HepG2 (cell line): Measurements from ENCODE around the gene TEAD3. TPM values are rescaled to one million over a fixed set of nuclear protein-coding genes. Genes with fewer than 3 reads are reported as not detected.

Experiments used
- ATAC-seq: fragments of 200-7000 bp; cut with Tn5 transposase; 3 replicates; pipeline ENCODE4 v1.9.1; 2020; ENCODE audit warnings: mild to moderate bottlenecking, moderate library complexity
- BruUV-seq: library from RNA; stranded (reverse); fragments of 400-500 nt; replicated peaks from 2 replicates; lab custom pipeline; 2021; lab: Mats Ljungman, UMichigan
- CTCF ChIA-PET: fragments of 300-600 bp; formaldehyde crosslinking; extraction: SDS; loops from one replicate; lab custom pipeline; 2021; ENCODE audit warnings: low total read pairs, inconsistent platforms, low intra/inter-chr PET ratio; lab: Yijun Ruan, JAX
- POLR2A ChIA-PET: fragments of 350-600 bp; sonication (Branson Sonifier 250); formaldehyde crosslinking; loops from one replicate; lab custom pipeline; 2020; ENCODE audit warnings: antibody characterized with exemption, inconsistent platforms; lab: Yijun Ruan, JAX
- DNase-seq: peaks from one replicate; pipeline ENCODE4 v3.0.0-alpha.2; 2015; ENCODE audit warnings: low spot score
- FAIRE-seq: peaks from 3 replicates; lab custom pipeline; 2011; peaks lifted over from hg19 to GRCh38; lab: Jason Lieb, UNC
- H2AFZ ChIP-seq: one replicate; pipeline ENCODE4 v1.6.1; 2011; ENCODE audit warnings: low read length, inconsistent platforms
- H3K27ac ChIP-seq: fragments of 300-600 bp; 3 replicates; pipeline ENCODE4 v1.8.0; 2011; ENCODE audit warnings: mixed run types, mild to moderate bottlenecking, mixed read lengths, low read length, inconsistent platforms; ENCODE audit not compliant: insufficient read depth; ENCODE audit errors: extremely low read length
- H3K27me3 ChIP-seq, 2 experiments: fragments of 200-600 bp in 1 of 2; 2 replicates in 1 of 2; 3 replicates in 1 of 2; pipeline versions ENCODE4 v1.6.0 to v1.8.0; 2011; ENCODE audit warnings: low read length in 2 of 2, mild to moderate bottlenecking in 2 of 2, moderate library complexity in 2 of 2, inconsistent platforms in 1 of 2; ENCODE audit not compliant: insufficient read depth in 2 of 2, control insufficient read depth in 1 of 2
- H3K36me3 ChIP-seq, 2 experiments: fragments of 200-600 bp in 1 of 2; replicated peaks in 1 of 2; 2 replicates in 1 of 2; 3 replicates in 1 of 2; pipeline versions ENCODE4 v1.5.1 to v1.8.0; 2011; ENCODE audit warnings: low read length in 2 of 2, inconsistent platforms in 1 of 2; ENCODE audit not compliant: insufficient read depth in 2 of 2, control insufficient read depth in 1 of 2
- H3K4me1 ChIP-seq: 2 replicates; pipeline ENCODE4 v1.5.1; 2012; ENCODE audit warnings: low read length, inconsistent platforms; ENCODE audit not compliant: insufficient read depth
- H3K4me2 ChIP-seq: 2 replicates; pipeline ENCODE4 v1.6.0; 2011; ENCODE audit warnings: low read depth, low read length, inconsistent platforms
- H3K4me3 ChIP-seq, 3 experiments: fragments of 200-600 bp in 1 of 3; sonication (generic), shearing (Covaris generic) in 1 of 3; replicated peaks in 1 of 3; 2 replicates each; pipeline ENCODE4 v1.5.1; 2011 to 2016; ENCODE audit warnings: low read length in 3 of 3, inconsistent platforms in 2 of 3, low read depth in 2 of 3, mild to moderate bottlenecking in 2 of 3, control low read depth in 1 of 3, mixed read lengths in 1 of 3; ENCODE audit not compliant: insufficient read depth in 1 of 3
- H3K79me2 ChIP-seq: one replicate; pipeline ENCODE4 v1.6.1; 2011; ENCODE audit warnings: low read length, inconsistent platforms; ENCODE audit not compliant: insufficient read depth
- H3K9ac ChIP-seq: 2 replicates; pipeline ENCODE4 v1.6.0; 2011; ENCODE audit warnings: mild to moderate bottlenecking, low read depth, low read length, inconsistent platforms; ENCODE audit not compliant: insufficient read depth
- H3K9me3 ChIP-seq: 2 replicates; pipeline ENCODE4 v1.5.1; 2012; ENCODE audit warnings: mild to moderate bottlenecking, low read length
- H4K20me1 ChIP-seq: 2 replicates; pipeline ENCODE4 v1.6.0; 2011; ENCODE audit warnings: inconsistent platforms, mild to moderate bottlenecking, low read length, moderate library complexity; ENCODE audit not compliant: insufficient read depth
- RORA ChIP-seq: sonication (generic); formaldehyde crosslinking; IDR thresholded peaks from 2 replicates; pipeline ENCODE4 v1.5.0; 2020; ENCODE audit warnings: mild to moderate bottlenecking, missing genetic modification reagents, moderate library complexity
- ZIK1 ChIP-seq: sonication (generic); formaldehyde crosslinking; IDR thresholded peaks from 2 replicates; pipeline ENCODE4 v1.5.0; 2020; ENCODE audit warnings: mild to moderate bottlenecking, low read depth, missing genetic modification reagents, borderline replicate concordance
- ZNF446 ChIP-seq: sonication (generic); formaldehyde crosslinking; IDR thresholded peaks from 2 replicates; pipeline ENCODE4 v1.5.0; 2020; ENCODE audit warnings: mild to moderate bottlenecking, missing genetic modification reagents
- ZNF629 ChIP-seq: sonication (generic); formaldehyde crosslinking; conservative IDR thresholded peaks from 2 replicates; pipeline ENCODE4 v1.5.0; 2020; ENCODE audit warnings: missing genetic modification reagents
- WGBS: methylation state at CpG from one replicate; pipeline ENCODE4 v1.1.6; 2017; ENCODE audit warnings: low lambda C conversion rate; 5-methylcytosine and 5-hydroxymethylcytosine counted together
- in situ Hi-C: cut with HindIII; loops from 2 replicates; pipeline ENCODE4 v1.10.0; 2017; ENCODE audit warnings: low pct_unique_long_range_greater_than_20kb; ENCODE audit not compliant: extremely low pct_ligation_motif_present
- intact Hi-C: fragments of 100-400 bp; cut with micrococcal nuclease; formaldehyde crosslinking; loops from one replicate; pipeline ENCODE4 v1.10.0; 2022; ENCODE audit not compliant: unreplicated experiment
- polyA plus RNA-seq, 8 experiments: library from polyadenylated mRNA; depleted of rRNA in 3 of 8; stranded (reverse) in 7 of 8; unstranded in 1 of 8; fragments of >200 nt; fragmentation: Illumina TruSeq in 4 of 8; extraction: Trizol in 4 of 8; gene quantifications; 2 replicates each; pipeline versions ENCODE4 v1.2.1 to v1.2.3, GENCODE V29; 2011 to 2016; ENCODE audit warnings: low read depth in 4 of 8, missing spikeins in 1 of 8, mixed read lengths in 1 of 8; ENCODE audit not compliant: insufficient read depth in 1 of 8
- total RNA-seq, 5 experiments: library from RNA; depleted of rRNA; stranded (reverse); fragments of >200 nt; fragmentation: Illumina TruSeq; extraction: Trizol; gene quantifications; 2 replicates each; pipeline ENCODE4 v1.2.3, GENCODE V29; 2016; ENCODE audit warnings: low read depth in 1 of 5
- TF ChIP-seq, protein P1 (sequence below): sonication (generic); formaldehyde crosslinking; IDR thresholded peaks from 2 replicates; pipeline ENCODE4 v1.5.0; 2020; ENCODE audit warnings: mild to moderate bottlenecking, missing genetic modification reagents
- TF ChIP-seq, protein P2 (sequence below): sonication (generic); formaldehyde crosslinking; IDR thresholded peaks from 2 replicates; pipeline ENCODE4 v1.9.0; 2022; ENCODE audit warnings: low read depth, missing genetic modification reagents
- TF ChIP-seq, protein P3 (sequence below): sonication (generic); formaldehyde crosslinking; IDR thresholded peaks from 2 replicates; pipeline ENCODE4; 2020; ENCODE audit warnings: missing genetic modification reagents, mild to moderate bottlenecking, borderline replicate concordance

Gene TEAD3
- total and polyA plus RNA-seq, 2 of the 13 experiments (the other 11 are each of a cell fraction or from before 2014, with no cell fraction given) = 15.1 to 16.5 TPM

DNA sequence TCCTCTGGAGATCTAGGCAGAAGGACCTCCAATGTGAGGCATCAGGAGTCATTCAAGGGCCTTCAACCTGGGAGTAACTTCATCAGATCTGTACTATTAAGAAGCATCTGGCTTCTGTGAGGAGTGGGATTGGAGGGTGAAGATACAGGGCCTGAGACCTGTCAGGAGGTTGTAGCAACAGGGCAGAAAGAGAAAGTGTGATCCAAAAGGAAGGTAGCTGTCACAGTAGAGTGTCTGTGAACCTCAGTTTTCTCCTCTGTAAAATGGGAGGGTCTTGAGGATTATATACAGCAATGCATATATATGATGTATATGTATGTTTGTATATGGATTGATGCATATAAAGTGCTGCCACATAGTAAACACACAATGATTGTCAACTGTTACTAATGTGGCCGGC, 31.2 kb downstream of the TEAD3 start:
- in situ Hi-C loops = loop anchor here (5.0 kb wide), 1 partner anchor 168 kb away; the partner anchor contains the start of gene DEF6
- intact Hi-C loops = no loop called here
- peaks cover 21% of the 10 kb centered on the region for H3K4me1 ChIP-seq
- WGBS = 100% methylated on average over 1 of the region's 1 CpG
- ATAC-seq = no peak
- H3K4me2 ChIP-seq = no peak overlapping the region
- H3K4me3 ChIP-seq = no peak overlapping the region
- no peaks in the 10 kb centered on the region; a peak in 1 of 5 replicates for H3K27me3 ChIP-seq
- FAIRE-seq = no peak
- TF ChIP-seq RORA (CRISPR knock-in tag) (no peak), ZIK1 (no peak), ZNF629 (CRISPR knock-in tag) (peak; percentile 75), ZNF446 (no peak)
- TF ChIP-seq, protein P1, sequence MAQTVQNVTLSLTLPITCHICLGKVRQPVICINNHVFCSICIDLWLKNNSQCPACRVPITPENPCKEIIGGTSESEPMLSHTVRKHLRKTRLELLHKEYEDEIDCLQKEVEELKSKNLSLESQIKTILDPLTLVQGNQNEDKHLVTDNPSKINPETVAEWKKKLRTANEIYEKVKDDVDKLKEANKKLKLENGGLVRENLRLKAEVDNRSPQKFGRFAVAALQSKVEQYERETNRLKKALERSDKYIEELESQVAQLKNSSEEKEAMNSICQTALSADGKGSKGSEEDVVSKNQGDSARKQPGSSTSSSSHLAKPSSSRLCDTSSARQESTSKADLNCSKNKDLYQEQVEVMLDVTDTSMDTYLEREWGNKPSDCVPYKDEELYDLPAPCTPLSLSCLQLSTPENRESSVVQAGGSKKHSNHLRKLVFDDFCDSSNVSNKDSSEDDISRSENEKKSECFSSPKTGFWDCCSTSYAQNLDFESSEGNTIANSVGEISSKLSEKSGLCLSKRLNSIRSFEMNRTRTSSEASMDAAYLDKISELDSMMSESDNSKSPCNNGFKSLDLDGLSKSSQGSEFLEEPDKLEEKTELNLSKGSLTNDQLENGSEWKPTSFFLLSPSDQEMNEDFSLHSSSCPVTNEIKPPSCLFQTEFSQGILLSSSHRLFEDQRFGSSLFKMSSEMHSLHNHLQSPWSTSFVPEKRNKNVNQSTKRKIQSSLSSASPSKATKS = no peak
- ChIA-PET POLR2A (interaction anchor here (1.5 to 3.7 kb wide), 2 partner anchors 13 to 31 kb away, joined by 5 to 31 read pairs; partner anchors contain the start of genes FANCE and TEAD3), CTCF (no interaction called here)
- no peak overlapping the region for H2AFZ ChIP-seq
- H3K79me2 ChIP-seq = peaks cover 24% of the 10 kb centered on the region
- H3K36me3 ChIP-seq = peaks cover under 1 to 29% of the 10 kb centered on the region in 2 experiments
- no peak overlapping the region for H3K27ac ChIP-seq
- no TSS peak for BruUV-seq
- H4K20me1 ChIP-seq = peaks cover 21% of the 10 kb centered on the region
- no peak for DNase-seq
- H3K9ac ChIP-seq = no peak overlapping the region
- no peaks in the 10 kb centered on the region for H3K9me3 ChIP-seq

DNA sequence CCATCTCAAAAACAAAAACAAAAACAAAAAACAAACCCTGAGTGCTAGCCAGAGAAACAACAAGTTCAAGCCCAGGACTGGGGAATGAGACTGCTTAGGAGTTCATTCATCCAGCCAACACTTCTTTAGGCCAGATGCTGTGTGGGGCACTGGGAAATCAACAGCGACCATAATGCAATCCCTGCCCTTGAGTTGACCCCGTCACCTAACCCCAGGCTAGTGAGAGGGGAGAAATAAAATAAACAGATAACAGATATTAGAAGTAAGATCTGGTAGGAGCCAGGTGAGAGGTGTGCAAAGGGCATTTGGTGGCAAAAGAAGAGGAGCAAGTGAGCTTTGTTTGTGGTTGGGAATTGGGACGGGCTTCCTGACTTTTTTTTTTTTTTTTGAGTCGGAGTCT, 33.6 kb downstream of the TEAD3 start:
- CTCF ChIA-PET = no interaction called here
- in situ Hi-C loops (no loop called here), intact Hi-C loops (no loop called here)
- WGBS = 95% methylated on average over 4 of the region's 4 CpGs
- H3K36me3 ChIP-seq = peaks cover 4 to 28% of the 10 kb centered on the region in 2 experiments; a peak in 3 of 5 replicates
- DNase-seq (no peak), FAIRE-seq (no peak), ATAC-seq (no peak)
- no peak overlapping the region for H3K27ac ChIP-seq
- POLR2A ChIA-PET = no interaction called here
- H3K79me2 ChIP-seq = peaks cover 1% of the 10 kb centered on the region
- no peak overlapping the region for H3K4me2 ChIP-seq
- H3K4me3 ChIP-seq = no peak overlapping the region
- no peaks in the 10 kb centered on the region for H4K20me1 ChIP-seq
- no peaks in the 10 kb centered on the region for H3K27me3 ChIP-seq
- no peaks in the 10 kb centered on the region for H3K9me3 ChIP-seq
- H3K4me1 ChIP-seq = peaks cover 8% of the 10 kb centered on the region
- no peak overlapping the region for H3K9ac ChIP-seq
- no TSS peak for BruUV-seq
- H2AFZ ChIP-seq = no peak overlapping the region
- TF ChIP-seq, protein P2, sequence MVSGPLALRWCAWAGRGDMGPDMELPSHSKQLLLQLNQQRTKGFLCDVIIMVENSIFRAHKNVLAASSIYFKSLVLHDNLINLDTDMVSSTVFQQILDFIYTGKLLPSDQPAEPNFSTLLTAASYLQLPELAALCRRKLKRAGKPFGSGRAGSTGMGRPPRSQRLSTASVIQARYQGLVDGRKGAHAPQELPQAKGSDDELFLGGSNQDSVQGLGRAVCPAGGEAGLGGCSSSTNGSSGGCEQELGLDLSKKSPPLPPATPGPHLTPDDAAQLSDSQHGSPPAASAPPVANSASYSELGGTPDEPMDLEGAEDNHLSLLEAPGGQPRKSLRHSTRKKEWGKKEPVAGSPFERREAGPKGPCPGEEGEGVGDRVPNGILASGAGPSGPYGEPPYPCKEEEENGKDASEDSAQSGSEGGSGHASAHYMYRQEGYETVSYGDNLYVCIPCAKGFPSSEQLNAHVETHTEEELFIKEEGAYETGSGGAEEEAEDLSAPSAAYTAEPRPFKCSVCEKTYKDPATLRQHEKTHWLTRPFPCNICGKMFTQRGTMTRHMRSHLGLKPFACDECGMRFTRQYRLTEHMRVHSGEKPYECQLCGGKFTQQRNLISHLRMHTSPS = no peak
- TF ChIP-seq, protein P3, sequence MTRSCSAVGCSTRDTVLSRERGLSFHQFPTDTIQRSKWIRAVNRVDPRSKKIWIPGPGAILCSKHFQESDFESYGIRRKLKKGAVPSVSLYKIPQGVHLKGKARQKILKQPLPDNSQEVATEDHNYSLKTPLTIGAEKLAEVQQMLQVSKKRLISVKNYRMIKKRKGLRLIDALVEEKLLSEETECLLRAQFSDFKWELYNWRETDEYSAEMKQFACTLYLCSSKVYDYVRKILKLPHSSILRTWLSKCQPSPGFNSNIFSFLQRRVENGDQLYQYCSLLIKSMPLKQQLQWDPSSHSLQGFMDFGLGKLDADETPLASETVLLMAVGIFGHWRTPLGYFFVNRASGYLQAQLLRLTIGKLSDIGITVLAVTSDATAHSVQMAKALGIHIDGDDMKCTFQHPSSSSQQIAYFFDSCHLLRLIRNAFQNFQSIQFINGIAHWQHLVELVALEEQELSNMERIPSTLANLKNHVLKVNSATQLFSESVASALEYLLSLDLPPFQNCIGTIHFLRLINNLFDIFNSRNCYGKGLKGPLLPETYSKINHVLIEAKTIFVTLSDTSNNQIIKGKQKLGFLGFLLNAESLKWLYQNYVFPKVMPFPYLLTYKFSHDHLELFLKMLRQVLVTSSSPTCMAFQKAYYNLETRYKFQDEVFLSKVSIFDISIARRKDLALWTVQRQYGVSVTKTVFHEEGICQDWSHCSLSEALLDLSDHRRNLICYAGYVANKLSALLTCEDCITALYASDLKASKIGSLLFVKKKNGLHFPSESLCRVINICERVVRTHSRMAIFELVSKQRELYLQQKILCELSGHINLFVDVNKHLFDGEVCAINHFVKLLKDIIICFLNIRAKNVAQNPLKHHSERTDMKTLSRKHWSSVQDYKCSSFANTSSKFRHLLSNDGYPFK = no peak
